Sigmoid colon (tissue), 4 donors: ENCODE measurements around the gene BLTP1.

Source experiments
- EP300 ChIP-seq, 4 donors: sonication (generic); formaldehyde crosslinking; IDR thresholded peaks; one replicate each; pipeline ENCODE4 v1.6.1; 2017; ENCODE audit warnings: antibody characterized with exemption in 4 of 4
- POLR2A ChIP-seq, 2 donors: fragments of 450-650 bp; IDR thresholded peaks; one replicate each; pipeline ENCODE4 v1.6.1; 2016; ENCODE audit warnings: antibody characterized with exemption in 2 of 2, mild to moderate bottlenecking in 2 of 2, moderate library complexity in 2 of 2
- POLR2AphosphoS5 ChIP-seq, 4 donors: sonication (generic); formaldehyde crosslinking; IDR thresholded peaks; one replicate each; pipeline ENCODE4 v1.6.1; 2017; ENCODE audit warnings: antibody characterized with exemption in 4 of 4
- TF ChIP-seq, protein P1 (sequence below), 4 experiments: fragments of 450-650 bp in 3 of 4; fragments of 200-600 bp in 1 of 4; IDR thresholded peaks; one replicate each; pipeline ENCODE4 v1.5.1; 2016 to 2019; ENCODE audit warnings: antibody characterized with exemption in 4 of 4, mild to moderate bottlenecking in 3 of 4, moderate library complexity in 2 of 4

DNA sequence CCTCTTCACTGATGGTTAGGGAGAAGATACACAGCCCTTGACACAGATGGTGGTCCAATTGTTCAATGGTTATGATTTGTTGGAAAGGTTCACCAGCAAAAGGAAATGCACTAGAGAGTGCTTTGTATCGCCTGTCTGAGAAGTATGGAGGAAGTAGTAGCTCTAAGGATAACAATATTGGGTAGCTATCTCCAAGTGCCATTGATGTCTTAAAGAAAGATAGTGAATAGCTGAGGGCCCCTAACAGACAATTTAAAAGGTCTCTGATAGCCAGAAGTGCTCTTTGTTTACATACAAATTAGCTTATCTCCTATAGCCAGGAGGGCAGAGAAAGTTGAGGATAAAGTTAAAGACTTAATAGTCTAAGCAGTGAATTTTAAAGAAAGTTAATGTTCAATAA lies 33.9 kb upstream of the BLTP1 start:
- TF ChIP-seq, protein P1, sequence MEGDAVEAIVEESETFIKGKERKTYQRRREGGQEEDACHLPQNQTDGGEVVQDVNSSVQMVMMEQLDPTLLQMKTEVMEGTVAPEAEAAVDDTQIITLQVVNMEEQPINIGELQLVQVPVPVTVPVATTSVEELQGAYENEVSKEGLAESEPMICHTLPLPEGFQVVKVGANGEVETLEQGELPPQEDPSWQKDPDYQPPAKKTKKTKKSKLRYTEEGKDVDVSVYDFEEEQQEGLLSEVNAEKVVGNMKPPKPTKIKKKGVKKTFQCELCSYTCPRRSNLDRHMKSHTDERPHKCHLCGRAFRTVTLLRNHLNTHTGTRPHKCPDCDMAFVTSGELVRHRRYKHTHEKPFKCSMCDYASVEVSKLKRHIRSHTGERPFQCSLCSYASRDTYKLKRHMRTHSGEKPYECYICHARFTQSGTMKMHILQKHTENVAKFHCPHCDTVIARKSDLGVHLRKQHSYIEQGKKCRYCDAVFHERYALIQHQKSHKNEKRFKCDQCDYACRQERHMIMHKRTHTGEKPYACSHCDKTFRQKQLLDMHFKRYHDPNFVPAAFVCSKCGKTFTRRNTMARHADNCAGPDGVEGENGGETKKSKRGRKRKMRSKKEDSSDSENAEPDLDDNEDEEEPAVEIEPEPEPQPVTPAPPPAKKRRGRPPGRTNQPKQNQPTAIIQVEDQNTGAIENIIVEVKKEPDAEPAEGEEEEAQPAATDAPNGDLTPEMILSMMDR (IDR thresholded peaks at IDR 0.05), result no peak
- TF ChIP-seq EP300 (IDR thresholded peaks at IDR 0.05) (no peak), POLR2AphosphoS5 (IDR thresholded peaks at IDR 0.05) (no peak), POLR2A (IDR thresholded peaks at IDR 0.05) (no peak)
